ENCODE measurements around the gene XPNPEP2. TPM values are rescaled to one million over a fixed set of nuclear protein-coding genes. Genes with fewer than 3 reads are reported as not detected.

Gene XPNPEP2
- total RNA-seq, 1 experiment from 2014 or later = 0.11 TPM

GRCh38 chrX:129782706-129783105 lies 43.9 kb downstream of the XPNPEP2 start:
- ATAC-seq (no peak), DNase-seq (ENCODE audit: low spot score) (no peak)
- Mint-ChIP-seq H3K27me3 (ENCODE audit: low read depth) (no peaks in the 10 kb centered on the region; the same call in 1 of the 2 replicates), H3K9me3 (no peaks in the 10 kb centered on the region), H3K27ac (no peak overlapping the region), H3K4me1 (no peaks in the 10 kb centered on the region), H3K4me3 (no peak overlapping the region), H3K36me3 (no peaks in the 10 kb centered on the region)
- TF ChIP-seq ZNF416 (CRISPR knock-in tag; IDR thresholded peaks at IDR 0.05) = no peak
- TF ChIP-seq FOXK1 (CRISPR knock-in tag; IDR thresholded peaks at IDR 0.05) = no peak
- TF ChIP-seq TEAD4 (CRISPR knock-in tag; IDR thresholded peaks at IDR 0.05) = no peak
- TF ChIP-seq TP53 (CRISPR knock-in tag; IDR thresholded peaks at IDR 0.05) = no peak
- no peak for TF ChIP-seq FOXJ3 (CRISPR knock-in tag; IDR thresholded peaks at IDR 0.05; ENCODE audit: borderline replicate concordance)
- TF ChIP-seq ATF1 (CRISPR knock-in tag; IDR thresholded peaks at IDR 0.05) = no peak
- TF ChIP-seq USF1 (CRISPR knock-in tag; IDR thresholded peaks at IDR 0.05) = no peak
- no peak for TF ChIP-seq CBFB (CRISPR knock-in tag; IDR thresholded peaks at IDR 0.05; ENCODE audit: low read depth)
- ChIA-PET CTCF (interaction anchor here (1.6 kb wide), 1 partner anchor 27 kb away, joined by 4 read pairs; no protein-coding TSS in a partner anchor), POLR2A (no interaction called here)

GRCh38 chrX:129783291-129783713 lies 44.5 kb downstream of the XPNPEP2 start:
- Mint-ChIP-seq H3K27ac (no peak overlapping the region), H3K4me1 (no peaks in the 10 kb centered on the region), H3K36me3 (no peaks in the 10 kb centered on the region), H3K9me3 (no peaks in the 10 kb centered on the region), H3K4me3 (no peak overlapping the region), H3K27me3 (ENCODE audit: low read depth) (no peaks in the 10 kb centered on the region; the same call in 1 of the 2 replicates)
- CTCF ChIA-PET = interaction anchor here (1.6 kb wide), 1 partner anchor 27 kb away, joined by 4 read pairs; no protein-coding TSS in a partner anchor
- no peak for DNase-seq (ENCODE audit: low spot score)
- no peak for TF ChIP-seq MXD4 (CRISPR knock-in tag; IDR thresholded peaks at IDR 0.05; ENCODE audit: borderline replicate concordance)
- no peak for TF ChIP-seq MYBL2 (CRISPR knock-in tag; IDR thresholded peaks at IDR 0.05)
- TF ChIP-seq FOXK1 (CRISPR knock-in tag; IDR thresholded peaks at IDR 0.05) = no peak
- TF ChIP-seq NR1H2 (CRISPR knock-in tag; IDR thresholded peaks at IDR 0.05) = no peak
- no peak for TF ChIP-seq ZNF281 (CRISPR knock-in tag; IDR thresholded peaks at IDR 0.05)
- TF ChIP-seq FOXJ3 (CRISPR knock-in tag; IDR thresholded peaks at IDR 0.05; ENCODE audit: borderline replicate concordance) = no peak
- no peak for TF ChIP-seq ZNF232 (CRISPR knock-in tag; IDR thresholded peaks at IDR 0.05)
- TF ChIP-seq PREB (CRISPR knock-in tag; IDR thresholded peaks at IDR 0.05; ENCODE audit: borderline replicate concordance) = no peak
- TF ChIP-seq ZNF138 (CRISPR knock-in tag; conservative IDR thresholded peaks at IDR 0.05) = no peak
- TF ChIP-seq PRRX2 (CRISPR knock-in tag; IDR thresholded peaks at IDR 0.05) = no peak
- no peak for TF ChIP-seq E2F5 (CRISPR knock-in tag; IDR thresholded peaks at IDR 0.05)
- no peak for TF ChIP-seq CREM (CRISPR knock-in tag; IDR thresholded peaks at IDR 0.05)
- TF ChIP-seq NFE2L1 (CRISPR knock-in tag; IDR thresholded peaks at IDR 0.05) = no peak
- TF ChIP-seq ESRRA (CRISPR knock-in tag; IDR thresholded peaks at IDR 0.05; ENCODE audit: borderline replicate concordance) = no peak
- TF ChIP-seq JAZF1 (CRISPR knock-in tag; IDR thresholded peaks at IDR 0.05) = no peak
- POLR2A ChIA-PET = no interaction called here
- no peak for ATAC-seq
